ENCODE results near the gene GOLGA8N.

Gene GOLGA8N

GRCh38 chr15:32651229-32651837, 58.1 kb downstream of the GOLGA8N start:
- peak; percentile 58 for DNase-seq (ENCODE audit: low spot score)

GRCh38 chr15:32652178-32652577, 58.9 kb downstream of the GOLGA8N start:
- no peak for DNase-seq (ENCODE audit: low spot score)

GRCh38 chr15:32656091-32656490, 62.8 kb downstream of the GOLGA8N start:
- no peak for DNase-seq (ENCODE audit: low spot score)

- no peak for DNase-seq (ENCODE audit: low spot score)
Observed at GRCh38 chr15:32656496-32656895, 63.2 kb downstream of the GOLGA8N start.
